ENCODE data around the gene MYO10. TPM values are rescaled to one million over a fixed set of nuclear protein-coding genes. Genes with fewer than 3 reads are reported as not detected.

Gene MYO10
- total and polyA plus RNA-seq, 2 of the 8 experiments (the other 6 are each of a cell fraction or from before 2014, with no cell fraction given), result 21.5 to 107 TPM

DNA sequence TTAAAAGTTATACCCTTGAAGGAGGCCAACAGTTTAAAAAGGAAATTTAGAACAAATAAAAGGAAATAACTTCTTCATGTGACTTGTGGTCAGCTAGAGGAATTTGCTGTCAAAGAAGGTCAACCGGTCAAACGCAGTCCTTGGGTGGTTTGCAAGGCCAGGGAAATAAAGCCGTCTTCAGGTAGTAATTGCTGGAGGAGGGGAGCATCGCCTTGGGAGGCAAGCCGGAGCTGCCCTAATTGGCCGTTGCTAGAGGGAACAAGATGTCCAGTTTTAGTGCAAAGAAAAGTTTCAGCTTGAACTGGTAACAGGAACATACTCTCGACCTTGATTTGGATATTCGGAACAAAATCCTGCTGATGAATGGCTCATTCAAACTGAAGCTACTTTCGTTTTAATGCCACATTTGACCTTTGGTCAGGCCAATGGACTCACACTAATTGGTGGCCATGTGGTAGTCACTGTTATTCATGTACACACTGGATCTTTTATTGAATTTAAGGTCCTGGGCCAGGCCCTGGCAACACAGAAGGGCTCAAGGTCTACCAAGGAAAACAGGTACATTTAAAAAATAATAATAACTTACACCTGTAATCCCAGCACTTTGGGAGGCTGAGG lies 47.0 kb upstream of the MYO10 start (continued):
- TF ChIP-seq, protein P1, sequence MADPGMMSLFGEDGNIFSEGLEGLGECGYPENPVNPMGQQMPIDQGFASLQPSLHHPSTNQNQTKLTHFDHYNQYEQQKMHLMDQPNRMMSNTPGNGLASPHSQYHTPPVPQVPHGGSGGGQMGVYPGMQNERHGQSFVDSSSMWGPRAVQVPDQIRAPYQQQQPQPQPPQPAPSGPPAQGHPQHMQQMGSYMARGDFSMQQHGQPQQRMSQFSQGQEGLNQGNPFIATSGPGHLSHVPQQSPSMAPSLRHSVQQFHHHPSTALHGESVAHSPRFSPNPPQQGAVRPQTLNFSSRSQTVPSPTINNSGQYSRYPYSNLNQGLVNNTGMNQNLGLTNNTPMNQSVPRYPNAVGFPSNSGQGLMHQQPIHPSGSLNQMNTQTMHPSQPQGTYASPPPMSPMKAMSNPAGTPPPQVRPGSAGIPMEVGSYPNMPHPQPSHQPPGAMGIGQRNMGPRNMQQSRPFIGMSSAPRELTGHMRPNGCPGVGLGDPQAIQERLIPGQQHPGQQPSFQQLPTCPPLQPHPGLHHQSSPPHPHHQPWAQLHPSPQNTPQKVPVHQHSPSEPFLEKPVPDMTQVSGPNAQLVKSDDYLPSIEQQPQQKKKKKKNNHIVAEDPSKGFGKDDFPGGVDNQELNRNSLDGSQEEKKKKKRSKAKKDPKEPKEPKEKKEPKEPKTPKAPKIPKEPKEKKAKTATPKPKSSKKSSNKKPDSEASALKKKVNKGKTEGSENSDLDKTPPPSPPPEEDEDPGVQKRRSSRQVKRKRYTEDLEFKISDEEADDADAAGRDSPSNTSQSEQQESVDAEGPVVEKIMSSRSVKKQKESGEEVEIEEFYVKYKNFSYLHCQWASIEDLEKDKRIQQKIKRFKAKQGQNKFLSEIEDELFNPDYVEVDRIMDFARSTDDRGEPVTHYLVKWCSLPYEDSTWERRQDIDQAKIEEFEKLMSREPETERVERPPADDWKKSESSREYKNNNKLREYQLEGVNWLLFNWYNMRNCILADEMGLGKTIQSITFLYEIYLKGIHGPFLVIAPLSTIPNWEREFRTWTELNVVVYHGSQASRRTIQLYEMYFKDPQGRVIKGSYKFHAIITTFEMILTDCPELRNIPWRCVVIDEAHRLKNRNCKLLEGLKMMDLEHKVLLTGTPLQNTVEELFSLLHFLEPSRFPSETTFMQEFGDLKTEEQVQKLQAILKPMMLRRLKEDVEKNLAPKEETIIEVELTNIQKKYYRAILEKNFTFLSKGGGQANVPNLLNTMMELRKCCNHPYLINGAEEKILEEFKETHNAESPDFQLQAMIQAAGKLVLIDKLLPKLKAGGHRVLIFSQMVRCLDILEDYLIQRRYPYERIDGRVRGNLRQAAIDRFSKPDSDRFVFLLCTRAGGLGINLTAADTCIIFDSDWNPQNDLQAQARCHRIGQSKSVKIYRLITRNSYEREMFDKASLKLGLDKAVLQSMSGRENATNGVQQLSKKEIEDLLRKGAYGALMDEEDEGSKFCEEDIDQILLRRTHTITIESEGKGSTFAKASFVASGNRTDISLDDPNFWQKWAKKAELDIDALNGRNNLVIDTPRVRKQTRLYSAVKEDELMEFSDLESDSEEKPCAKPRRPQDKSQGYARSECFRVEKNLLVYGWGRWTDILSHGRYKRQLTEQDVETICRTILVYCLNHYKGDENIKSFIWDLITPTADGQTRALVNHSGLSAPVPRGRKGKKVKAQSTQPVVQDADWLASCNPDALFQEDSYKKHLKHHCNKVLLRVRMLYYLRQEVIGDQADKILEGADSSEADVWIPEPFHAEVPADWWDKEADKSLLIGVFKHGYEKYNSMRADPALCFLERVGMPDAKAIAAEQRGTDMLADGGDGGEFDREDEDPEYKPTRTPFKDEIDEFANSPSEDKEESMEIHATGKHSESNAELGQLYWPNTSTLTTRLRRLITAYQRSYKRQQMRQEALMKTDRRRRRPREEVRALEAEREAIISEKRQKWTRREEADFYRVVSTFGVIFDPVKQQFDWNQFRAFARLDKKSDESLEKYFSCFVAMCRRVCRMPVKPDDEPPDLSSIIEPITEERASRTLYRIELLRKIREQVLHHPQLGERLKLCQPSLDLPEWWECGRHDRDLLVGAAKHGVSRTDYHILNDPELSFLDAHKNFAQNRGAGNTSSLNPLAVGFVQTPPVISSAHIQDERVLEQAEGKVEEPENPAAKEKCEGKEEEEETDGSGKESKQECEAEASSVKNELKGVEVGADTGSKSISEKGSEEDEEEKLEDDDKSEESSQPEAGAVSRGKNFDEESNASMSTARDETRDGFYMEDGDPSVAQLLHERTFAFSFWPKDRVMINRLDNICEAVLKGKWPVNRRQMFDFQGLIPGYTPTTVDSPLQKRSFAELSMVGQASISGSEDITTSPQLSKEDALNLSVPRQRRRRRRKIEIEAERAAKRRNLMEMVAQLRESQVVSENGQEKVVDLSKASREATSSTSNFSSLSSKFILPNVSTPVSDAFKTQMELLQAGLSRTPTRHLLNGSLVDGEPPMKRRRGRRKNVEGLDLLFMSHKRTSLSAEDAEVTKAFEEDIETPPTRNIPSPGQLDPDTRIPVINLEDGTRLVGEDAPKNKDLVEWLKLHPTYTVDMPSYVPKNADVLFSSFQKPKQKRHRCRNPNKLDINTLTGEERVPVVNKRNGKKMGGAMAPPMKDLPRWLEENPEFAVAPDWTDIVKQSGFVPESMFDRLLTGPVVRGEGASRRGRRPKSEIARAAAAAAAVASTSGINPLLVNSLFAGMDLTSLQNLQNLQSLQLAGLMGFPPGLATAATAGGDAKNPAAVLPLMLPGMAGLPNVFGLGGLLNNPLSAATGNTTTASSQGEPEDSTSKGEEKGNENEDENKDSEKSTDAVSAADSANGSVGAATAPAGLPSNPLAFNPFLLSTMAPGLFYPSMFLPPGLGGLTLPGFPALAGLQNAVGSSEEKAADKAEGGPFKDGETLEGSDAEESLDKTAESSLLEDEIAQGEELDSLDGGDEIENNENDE (IDR thresholded peaks at IDR 0.05; ENCODE audit: insufficient replicate concordance, low read length), result no peak
- TF ChIP-seq RNF2 (IDR thresholded peaks at IDR 0.05; ENCODE audit: borderline replicate concordance, low read depth, low read length, missing control alignments, poor library complexity, severe bottlenecking) (no peak), CBX5 (IDR thresholded peaks at IDR 0.05; ENCODE audit: low read depth, low read length) (no peak), NANOG (IDR thresholded peaks at IDR 0.05; ENCODE audit: insufficient read depth, low read depth, low read length, poor library complexity, severe bottlenecking) (no peak), RAD21 (IDR thresholded peaks at IDR 0.05 in 1 of 2, conservative IDR thresholded peaks at IDR 0.05 in 1 of 2; ENCODE audit: low read depth in 2 of 2, low read length in 2 of 2) (no peak), CBX8 (IDR thresholded peaks at IDR 0.05; ENCODE audit: borderline replicate concordance, low read depth, low read length) (no peak), HDAC6 (IDR thresholded peaks at IDR 0.05; ENCODE audit: low read depth, low read length) (no peak), SIRT6 (IDR thresholded peaks at IDR 0.05; ENCODE audit: low read length) (no peak), YY1 (IDR thresholded peaks at IDR 0.05; ENCODE audit: low read depth, low read length) (no peak), TCF12 (IDR thresholded peaks at IDR 0.05; ENCODE audit: low read depth, low read length) (no peak)
